NCI-H2107 (cell line): ENCODE results near the gene ADRA1B.
A peak's percentile ranks its signal among the peaks of the same experiment; 100 is the strongest.
"Not testable (repeated sequence)": the region's sequence is repeated elsewhere in the genome, so short reads cannot be mapped to it uniquely, and the experiment has no call there.

Experiments used
- DNase-seq: peaks from one replicate; lab custom pipeline; 2025; lab: John Stamatoyannopoulos, UW

Gene ADRA1B

DNA sequence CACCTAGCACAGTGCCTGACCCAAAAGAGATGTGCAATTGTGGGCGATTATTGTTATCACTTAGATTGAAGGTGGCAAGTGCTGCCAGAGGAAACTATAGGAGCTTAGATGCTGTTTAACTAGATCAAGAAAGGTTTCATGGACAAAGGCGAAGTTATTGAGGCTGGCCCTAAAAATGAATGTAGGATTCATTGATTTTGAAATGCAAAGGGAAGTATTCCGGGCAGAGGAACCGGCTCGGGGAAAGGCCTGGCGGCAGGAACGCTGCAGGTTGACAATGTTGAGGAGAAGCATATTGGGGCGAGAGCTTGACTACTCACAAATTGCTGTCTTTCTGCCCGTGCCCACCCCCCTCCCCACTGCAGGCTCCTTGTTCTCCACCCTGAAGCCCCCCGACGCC lies 55.2 kb downstream of the ADRA1B start:
- DNase-seq: no peak

DNA sequence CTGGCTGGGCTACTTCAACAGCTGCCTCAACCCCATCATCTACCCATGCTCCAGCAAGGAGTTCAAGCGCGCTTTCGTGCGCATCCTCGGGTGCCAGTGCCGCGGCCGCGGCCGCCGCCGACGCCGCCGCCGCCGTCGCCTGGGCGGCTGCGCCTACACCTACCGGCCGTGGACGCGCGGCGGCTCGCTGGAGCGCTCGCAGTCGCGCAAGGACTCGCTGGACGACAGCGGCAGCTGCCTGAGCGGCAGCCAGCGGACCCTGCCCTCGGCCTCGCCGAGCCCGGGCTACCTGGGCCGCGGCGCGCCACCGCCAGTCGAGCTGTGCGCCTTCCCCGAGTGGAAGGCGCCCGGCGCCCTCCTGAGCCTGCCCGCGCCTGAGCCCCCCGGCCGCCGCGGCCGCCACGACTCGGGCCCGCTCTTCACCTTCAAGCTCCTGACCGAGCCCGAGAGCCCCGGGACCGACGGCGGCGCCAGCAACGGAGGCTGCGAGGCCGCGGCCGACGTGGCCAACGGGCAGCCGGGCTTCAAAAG lies 55.7 kb downstream of the ADRA1B start:
- DNase-seq: no peak

DNA sequence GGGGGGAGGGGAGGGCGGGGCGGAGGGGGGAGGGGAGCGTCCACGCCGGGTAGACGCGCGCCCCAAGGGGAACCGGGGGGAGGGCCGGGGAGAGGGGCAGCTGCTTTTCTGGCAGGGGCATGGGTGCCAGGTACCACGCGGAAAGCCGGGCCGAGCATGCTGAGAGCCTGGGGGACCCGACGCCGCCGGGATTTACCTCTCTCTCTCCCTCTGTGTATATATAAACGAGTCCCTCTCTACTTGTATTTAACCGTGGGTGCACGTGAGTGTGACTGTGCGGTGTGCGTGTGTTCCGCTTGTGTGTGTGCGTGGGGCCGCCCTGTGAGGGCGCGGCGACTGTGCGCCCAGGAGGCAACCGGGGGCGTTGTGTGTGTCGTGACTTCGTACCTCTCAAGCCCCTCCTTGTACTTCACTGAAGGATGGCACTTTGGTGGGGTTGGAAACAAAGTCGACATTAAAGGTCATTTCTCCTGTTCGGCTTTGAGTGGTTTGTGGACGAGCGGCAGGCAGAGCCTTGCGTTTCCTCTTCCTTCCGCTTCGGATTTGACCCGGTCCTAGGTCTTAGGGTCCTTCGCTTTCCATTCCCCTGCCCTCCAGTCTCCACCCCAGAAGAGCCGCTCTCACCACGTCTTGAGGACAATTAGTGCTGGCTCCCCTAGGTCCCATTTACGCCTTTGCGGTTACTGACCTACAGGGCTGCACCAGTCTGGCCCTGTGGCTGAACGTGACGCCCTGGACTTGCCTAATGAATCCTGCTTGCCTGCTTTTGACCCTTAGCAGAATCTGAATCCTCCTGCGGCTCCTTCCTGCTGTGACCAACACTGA lies 56.5 kb downstream of the ADRA1B start:
- DNase-seq: no peak

DNA sequence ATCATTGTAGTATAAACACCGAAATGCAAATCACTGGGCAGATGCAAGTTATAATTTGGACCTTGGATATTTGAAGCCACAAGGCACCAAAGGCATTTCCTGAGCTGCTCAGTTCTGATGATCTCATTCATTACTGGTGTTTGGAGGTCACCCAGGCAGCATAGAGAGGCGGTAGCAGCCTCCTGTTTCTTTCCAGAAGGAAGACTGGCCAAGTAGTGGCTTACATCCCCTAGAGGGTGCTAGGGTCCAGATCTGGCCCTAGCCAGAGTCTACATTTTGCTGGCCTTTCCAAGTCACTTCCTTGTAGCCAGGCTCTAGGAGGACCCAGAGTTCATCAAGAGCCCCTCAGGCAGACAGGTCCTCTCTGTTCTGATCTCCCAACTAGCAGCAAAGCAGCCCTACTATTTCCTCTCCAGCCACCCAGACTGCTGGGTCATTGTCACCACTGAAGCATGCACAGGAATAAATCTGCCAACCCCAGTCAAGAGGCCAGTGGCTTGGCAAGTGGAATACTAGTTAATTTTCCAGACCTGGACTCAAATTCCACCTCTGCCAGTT lies 59.3 kb downstream of the ADRA1B start:
- no peak for DNase-seq

DNA sequence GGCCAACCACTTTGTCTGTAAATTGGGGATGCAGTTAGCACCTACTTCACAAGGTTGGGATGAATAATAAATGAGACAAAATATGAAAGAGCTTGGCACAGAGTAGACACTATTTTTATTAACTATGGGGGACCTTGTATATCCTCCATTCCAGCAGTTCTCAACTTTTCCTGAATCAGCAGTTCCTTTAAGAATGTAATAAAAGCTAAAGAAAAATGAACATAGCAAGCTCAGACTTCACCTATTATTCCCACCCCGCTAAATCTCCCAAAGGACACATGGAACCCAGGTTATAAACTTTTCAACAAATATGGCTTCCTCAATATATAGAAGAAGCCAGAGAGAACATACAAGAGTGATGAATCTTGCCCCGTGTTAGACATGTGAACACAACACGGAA lies 60.6 kb downstream of the ADRA1B start:
- no peak for DNase-seq

DNA sequence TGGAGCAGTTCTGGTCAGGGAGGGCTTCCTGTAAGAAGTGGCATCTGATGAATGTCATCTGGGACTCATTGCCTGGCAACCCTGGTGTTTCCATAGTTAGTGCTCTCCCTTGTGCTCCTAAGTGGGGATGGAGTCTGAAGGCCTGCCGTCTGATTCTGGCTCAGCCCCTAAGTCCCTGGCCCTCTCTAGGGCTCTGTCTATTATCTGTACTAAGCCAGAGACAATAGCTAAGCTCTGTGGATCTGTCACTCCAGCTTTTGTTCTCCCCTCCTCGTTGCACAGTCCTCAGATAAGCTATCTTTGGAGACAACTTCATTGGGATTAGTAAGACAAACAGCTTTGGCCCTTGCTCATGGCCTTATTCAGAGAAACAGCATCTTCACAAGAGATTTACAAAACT lies 62.1 kb downstream of the ADRA1B start:
- no peak for DNase-seq

DNA sequence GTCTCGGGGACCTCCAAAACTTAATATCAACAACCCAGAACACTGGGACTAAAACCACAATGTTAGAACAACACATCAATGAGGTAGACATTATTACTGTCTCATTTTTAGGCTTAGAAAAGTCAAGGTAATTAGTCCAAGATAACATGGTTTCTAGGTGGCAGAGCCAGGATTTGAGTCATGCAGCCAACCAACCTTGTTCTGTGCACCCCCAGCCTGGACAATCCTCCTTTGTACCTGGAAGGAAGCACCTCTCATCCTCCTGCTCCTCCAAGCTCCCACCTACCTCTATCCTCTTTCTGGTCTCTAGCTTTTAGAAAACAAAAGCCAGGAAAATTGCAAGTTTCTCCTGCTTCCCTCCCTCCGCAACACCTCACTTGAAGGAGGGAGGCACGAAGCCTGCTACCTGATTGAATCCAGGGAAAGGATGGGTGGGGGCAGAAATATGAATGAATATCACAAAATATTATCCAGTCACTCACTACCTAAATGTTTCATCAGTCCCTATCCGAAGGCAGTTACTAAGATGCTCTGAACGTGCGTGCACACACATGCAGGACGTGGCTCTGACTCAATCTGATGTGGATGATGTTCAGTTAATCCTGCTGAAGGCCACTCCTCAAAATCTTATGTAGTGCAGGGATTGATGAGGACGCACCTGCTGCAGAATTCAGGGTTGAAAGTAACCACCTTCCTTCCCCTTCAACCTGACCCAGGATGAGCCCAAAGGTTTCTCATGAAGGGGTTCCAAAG lies 66.3 kb downstream of the ADRA1B start:
- DNase-seq: no peak

DNA sequence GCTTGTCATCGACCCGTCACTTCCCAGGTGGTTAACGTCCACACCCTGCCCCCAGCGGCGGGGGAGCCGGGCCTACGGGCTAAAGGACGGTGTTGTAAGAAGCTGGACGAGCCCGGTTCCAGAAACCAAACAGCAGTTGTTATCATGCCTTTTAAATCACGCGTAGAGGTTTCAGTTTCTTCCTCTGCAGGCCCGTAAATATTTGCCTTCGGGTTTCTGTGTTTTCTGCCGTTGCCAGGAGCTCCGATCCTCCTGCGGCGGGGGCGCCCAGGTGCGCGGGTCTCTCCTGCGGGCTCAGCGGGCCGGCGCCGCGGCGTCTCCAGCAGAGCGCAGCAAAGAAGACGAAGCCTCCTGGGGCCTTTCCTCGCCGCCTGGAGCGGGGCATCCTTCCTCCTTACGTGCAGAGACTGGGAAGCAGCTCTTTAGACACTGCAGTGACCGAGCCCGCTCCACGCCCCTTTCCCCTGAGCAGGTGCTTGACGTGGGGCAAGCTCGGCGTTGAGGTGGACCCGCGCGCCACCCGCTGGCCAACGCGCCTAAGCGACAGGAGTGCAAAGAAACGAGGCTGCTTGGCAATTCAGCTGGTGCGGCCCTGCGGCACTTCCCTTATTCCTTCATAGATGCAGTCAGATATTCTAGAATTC lies 70.9 kb downstream of the ADRA1B start:
- peak; percentile 32 for DNase-seq

DNA sequence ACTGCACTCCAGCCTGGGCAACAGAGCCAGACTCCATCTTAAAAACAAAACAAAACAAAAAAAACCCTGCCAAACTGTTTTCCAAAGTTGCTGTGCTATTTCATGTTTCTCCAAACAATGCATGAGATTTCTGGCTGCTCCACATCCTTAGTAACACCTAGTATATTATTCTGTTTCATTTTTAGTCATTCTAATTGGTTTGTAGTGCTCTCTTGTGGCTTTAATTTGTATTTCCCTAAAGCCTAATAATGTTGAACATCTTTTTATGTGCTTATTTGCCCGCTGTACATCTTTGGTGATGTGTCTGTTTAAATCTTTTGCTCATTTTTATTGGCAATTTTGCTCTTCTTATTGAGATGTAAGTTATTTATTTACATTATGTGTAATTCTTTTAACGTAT lies 74.2 kb downstream of the ADRA1B start:
- no peak for DNase-seq

DNA sequence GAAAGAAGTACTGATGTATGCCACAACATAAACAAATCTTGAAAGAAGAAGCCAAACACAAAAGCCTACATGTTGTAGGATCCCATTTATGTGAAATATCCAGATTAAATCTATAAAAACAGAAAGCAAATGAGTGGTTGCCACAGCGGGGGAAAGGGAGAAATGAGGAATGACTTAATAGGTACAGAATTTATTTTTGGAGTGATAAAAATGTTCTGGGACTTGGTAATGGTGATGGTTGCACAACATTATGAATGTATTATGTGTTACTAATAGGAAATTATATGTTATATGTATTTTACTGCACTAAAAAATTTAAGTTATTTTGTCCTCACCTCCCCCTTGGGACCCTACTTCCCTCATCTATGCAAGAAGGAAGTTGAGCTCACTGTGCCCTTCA lies 76.3 kb downstream of the ADRA1B start:
- DNase-seq: no peak

DNA sequence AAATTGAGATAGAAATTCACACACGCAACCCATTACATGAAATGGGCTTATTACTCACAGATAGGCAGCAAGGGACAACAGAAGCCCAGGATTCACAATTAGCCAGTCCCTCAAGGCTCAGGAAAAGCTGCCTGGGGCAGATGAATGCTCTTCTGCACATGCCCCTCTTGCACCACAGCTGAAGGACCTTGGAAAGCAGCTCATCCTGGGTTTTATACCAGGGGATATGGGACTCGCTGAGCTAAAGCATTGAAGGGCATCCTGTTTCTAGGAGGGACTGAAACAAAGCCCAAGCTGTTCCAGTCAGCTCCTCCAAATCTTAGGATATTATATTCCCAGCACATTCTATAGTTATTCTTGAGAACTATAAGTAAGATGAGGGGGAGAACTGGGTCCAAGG lies 76.9 kb downstream of the ADRA1B start:
- DNase-seq: no peak

DNA sequence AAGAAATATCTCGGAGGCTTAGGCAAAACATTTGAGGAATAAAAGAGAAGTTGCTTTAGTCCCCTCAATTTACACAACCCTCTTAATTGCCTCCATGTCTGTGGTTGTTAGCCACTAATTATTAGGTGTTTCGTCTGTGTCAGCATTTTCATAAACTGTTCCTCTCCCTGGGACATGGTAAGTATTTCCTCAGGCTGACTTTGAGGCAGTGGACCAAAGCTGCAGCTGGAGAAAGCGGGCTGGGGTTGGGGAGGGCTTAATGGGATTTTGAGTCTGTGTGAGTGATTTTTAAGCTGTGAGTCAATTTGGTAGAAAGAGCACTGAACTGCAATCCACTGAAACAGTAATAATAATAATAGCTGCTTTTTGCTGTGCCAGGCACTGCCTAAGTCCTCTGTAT lies 79.6 kb downstream of the ADRA1B start:
- no peak for DNase-seq

DNA sequence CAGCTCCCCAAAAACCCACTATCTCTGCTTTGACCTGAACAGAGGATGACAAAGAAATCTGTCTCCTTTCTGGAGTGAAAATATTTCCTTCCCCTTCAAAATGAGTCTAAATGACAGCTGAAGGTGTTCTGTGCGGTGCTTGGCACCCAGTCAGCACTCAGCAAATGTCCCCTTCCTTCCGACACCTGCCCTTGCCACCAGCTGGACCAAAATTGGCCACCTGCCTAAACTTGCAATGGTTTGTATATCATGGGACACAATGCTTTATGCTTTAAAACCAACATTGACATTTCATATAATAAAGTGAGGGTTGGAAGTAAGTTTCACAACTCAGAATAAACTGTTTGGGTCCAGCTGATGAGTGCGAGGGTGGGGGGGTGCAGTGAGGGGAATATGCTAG lies 85.2 kb downstream of the ADRA1B start:
- no peak for DNase-seq

DNA sequence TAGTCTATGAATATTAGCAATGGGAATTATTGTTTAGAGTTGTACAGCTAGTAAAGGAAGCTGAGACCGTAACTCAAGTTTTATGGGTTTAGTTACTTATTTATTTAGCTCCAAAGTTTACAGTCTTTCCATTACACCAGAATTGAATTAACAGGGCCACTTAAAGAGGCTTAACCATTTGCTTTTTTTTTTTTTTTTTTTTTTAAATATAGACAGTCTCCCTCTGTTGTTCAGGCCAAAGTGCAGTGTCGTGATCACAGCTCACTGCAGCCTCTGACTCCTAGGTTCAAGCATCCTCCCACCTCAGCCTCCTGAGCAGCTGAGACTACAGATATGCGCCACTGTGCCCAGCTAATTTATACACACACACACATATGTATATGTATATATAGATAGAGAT lies 91.2 kb downstream of the ADRA1B start:
- no peak for DNase-seq

DNA sequence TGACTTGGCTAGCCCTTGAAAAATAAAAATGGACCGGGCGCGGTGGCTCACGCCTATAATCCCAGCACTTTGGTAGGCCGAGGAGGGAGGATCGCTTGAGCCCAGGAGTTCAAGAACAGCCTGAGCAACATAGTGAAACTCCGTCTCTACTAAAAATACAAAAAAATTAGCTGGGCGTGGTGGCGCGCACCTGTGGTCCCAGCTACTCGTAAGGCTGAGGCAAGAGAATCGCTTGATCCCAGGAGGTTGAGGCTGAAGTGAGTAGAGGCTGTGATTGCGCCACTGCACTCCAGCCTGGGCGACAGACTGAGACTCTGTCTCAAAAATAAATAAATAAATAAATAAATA lies 92.2 kb downstream of the ADRA1B start:
- DNase-seq: not testable (repeated sequence)

DNA sequence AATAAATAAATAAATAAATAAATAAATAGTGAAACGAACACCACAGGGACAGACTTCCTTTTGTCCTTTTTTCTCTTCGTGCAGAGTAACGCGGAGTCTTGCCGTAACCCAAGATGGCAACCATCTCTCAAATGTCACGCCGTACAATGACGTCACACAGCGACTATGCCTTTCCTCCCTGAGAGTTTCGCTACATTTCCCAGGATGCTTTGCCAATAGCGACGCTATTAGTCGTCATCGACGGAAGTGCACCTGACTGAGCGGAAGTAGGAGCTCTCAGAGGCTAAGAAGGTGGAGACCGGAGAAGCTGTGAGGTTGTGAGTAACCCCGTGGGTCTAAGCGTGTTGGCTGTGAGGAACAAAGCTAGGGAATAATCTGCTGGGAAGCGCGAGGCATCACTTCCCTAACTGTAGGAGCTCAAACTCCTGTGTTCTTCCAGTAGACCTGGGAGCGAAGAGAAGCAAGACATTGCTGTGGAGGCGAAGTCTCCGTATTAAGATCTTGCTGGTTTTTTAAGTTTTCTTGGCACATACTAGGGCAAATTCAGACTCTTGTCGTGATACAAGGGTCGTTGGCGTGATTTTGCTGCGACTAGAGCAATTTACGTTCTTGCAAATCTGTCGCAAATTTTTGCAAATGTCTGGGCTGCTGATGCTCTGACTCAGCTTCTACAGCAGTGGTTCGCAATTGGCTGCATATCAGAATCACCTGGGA lies 92.8 kb downstream of the ADRA1B start, which contains the start of gene TTC1:
Gene TTC1, plus strand, starts transcription at position 263 of the 714 bp plus-strand sequence. CDS start 1,390 bp downstream, outside the sequence.
- DNase-seq: peak; percentile 97

DNA sequence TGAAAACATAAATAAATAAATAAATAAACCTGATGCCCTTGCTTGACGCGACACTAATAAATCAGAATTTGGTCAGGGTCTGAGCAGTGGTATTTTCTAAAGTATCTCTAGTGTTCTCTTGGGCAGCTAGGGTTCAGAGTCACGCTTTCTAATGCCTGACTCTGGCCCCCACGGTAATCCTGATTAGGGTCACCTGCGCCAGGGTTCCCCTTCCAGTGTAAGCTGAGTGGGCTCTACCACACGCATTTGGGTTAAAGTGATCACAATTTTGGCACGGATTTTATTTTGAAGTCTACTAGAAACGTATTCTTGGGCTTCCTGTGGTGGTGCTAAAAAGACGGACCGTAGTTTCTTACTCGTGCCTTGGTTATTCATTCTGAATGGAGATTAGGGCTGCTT lies 93.3 kb downstream of the ADRA1B start:
- no peak for DNase-seq

DNA sequence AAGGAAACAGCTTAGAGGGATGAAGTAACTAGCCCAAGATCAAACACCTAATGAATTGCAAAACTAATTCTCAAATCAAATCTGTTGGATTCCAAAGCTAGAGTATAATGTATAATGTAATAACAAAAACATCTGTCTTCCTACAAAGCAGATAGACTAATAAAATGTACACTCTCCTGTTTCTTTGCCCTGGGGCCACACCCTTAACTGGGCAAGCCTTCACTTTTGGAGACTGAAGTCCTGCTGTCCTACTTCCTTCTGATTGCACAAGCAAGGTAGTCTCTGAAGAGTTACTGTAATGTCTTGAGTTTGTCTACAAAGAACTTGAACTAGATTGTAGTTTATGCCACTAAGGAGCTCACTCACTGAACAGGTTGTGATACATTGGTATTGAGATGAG lies 95.2 kb downstream of the ADRA1B start:
- DNase-seq: no peak

DNA sequence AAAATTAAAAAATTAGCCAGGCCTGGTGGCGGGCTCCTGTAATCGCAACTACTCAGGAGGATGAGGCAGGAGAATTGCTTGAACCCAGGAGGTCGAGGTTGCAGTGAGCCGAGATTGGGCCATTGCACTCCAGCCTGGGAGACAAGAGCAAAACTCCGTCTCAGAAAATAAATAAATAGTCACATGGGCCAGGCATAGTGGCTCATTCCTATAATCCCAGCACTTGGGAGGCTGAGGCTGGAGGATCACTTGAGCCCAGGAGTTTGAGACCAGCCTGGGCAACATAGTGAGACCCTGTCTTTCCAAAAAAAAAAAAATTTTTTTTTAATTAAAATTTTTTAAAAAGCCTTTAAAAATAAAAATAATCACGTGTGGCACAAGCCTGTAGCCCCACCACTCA lies 97.9 kb downstream of the ADRA1B start:
- not testable (repeated sequence) for DNase-seq

DNA sequence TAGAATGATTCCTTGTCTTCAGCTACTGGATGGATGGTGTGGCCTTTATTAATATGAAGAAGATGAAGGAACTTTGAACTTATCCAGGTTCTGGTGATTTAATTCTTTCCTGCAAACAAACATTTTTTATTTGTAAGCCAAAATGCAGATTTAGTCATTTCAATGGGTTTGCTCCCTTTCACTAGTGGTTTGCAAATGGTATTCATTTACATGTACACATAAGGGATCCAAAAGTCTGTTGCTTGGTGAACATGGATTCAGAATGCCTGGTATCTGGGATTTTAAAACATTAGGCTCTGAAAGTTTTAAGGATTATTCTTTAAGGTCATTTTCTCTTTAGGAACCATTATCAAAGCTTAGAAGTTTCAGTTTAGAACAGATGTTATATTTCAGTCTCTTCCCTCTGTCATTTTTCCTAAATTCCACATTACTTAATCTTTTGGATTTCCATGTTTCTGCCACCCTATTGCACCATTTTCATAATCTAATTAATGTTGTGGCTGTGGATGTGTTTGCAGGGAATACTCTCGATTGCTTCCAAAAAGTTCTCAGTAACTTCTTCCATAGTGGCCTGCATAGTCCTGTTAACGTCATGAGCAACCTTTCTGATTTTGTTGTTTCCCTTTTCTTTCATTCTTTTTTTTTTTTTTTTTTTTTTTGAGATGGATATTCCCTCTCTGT lies 102.8 kb downstream of the ADRA1B start:
- no peak for DNase-seq

DNA sequence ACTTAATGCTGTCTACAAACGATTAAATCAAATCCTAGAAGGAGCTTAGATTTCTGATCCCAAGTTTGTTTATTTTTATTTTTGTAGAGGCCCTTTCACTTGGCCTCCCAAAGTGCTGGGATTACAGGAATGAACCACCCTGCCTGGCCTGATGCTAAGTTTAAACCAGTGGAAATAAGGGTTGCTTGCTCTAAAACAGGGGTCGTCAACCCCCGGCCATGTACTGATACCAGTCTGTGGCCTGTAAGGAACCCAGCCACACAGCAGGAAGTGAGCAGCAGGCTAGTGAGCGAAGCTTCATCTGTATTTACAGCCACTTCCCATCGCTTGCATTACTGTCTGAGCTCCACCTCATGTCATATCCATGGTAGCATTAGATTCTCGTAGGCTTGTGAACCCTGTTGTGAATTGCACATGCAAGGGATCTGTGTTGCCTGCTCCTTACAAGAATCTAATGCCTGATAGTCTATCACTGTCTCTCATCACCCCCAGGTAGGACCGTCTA lies 104.0 kb downstream of the ADRA1B start:
- DNase-seq: no peak
